ENCODE measurements around the gene TSKU. TPM values are rescaled to one million over a fixed set of nuclear protein-coding genes. Genes with fewer than 3 reads are reported as not detected.
"Not testable (repeated sequence)": the region's sequence is repeated elsewhere in the genome, so short reads cannot be mapped to it uniquely, and the experiment has no call there.

The TSKU gene
- polyA plus RNA-seq, 3 donors: not detected

GRCh38 chr11:76825726-76826396 is 42.7 kb downstream of the TSKU start:
- Mint-ChIP-seq H3K36me3 (no peaks in the 10 kb centered on the region), H3K4me1 (peaks cover 38% of the 10 kb centered on the region), H3K4me3 (no peak overlapping the region), H3K27ac (peak overlapping the region in 2 of 7 donors; percentile 28 to 51), H3K9me3 (peaks cover 0 to 9% (median 1%) of the 10 kb centered on the region in 7 donors), H3K27me3 (ENCODE audit: low read depth in 3 of 3) (peaks cover 0 to 3% (median 2%) of the 10 kb centered on the region in 3 donors)
- Histone ChIP-seq H3K27me3 (ENCODE audit: control insufficient read depth in 2 of 2, insufficient read depth in 2 of 2, low read length in 2 of 2) (no peaks in the 10 kb centered on the region), H2AFZ (ENCODE audit: insufficient read depth, low read depth, low read length, poor library complexity, severe bottlenecking) (peak overlapping the region; percentile 23), H3K9ac (ENCODE audit: insufficient read depth, low read length, poor library complexity, severe bottlenecking) (no peak overlapping the region), H3K4me3 (replicated peaks in 1 of 3; ENCODE audit: low read depth in 2 of 3, low read length in 3 of 3) (no peak overlapping the region), H3K36me3 (replicated peaks in 1 of 2; ENCODE audit: control insufficient read depth in 1 of 2, insufficient read depth in 2 of 2, low read length in 2 of 2) (no peaks in the 10 kb centered on the region), H3K79me2 (ENCODE audit: insufficient read depth, low read length) (no peaks in the 10 kb centered on the region), H3K9me3 (replicated peaks in 1 of 2; ENCODE audit: control insufficient read depth in 1 of 2, insufficient read depth in 1 of 2, low read length in 2 of 2) (no peaks in the 10 kb centered on the region), H3K4me1 (ENCODE audit: control insufficient read depth in 1 of 2, insufficient read depth in 2 of 2, low read length in 2 of 2) (peaks cover 33 to 34% of the 10 kb centered on the region in 2 donors), H3K27ac (ENCODE audit: low read depth in 1 of 2, low read length in 2 of 2) (peak overlapping the region in 1 of 2 donors; percentile 9), H3K4me2 (replicated peaks; ENCODE audit: extremely low read depth, low read length, poor library complexity, severe bottlenecking) (no peak overlapping the region), H4K20me1 (ENCODE audit: insufficient read depth, low read length) (no peaks in the 10 kb centered on the region)
- intact Hi-C loops (cut with micrococcal nuclease): no loop called here
- DNase-seq: peak in 1 of 3 donors; percentile 17
- TF ChIP-seq CTCF (IDR thresholded peaks at IDR 0.05): no peak
- WGBS (ENCODE audit: insufficient coverage): no CpG with 5 or more reads among the region's 1 CpG

- H3K27me3 Mint-ChIP-seq (ENCODE audit: low read depth in 3 of 3); H4K20me1 ChIP-seq (ENCODE audit: insufficient read depth, low read length); H3K9me3 ChIP-seq (replicated peaks in 1 of 2; ENCODE audit: control insufficient read depth in 1 of 2, insufficient read depth in 1 of 2, low read length in 2 of 2); H3K9me3 Mint-ChIP-seq; H3K36me3 ChIP-seq (replicated peaks in 1 of 2; ENCODE audit: control insufficient read depth in 1 of 2, insufficient read depth in 2 of 2, low read length in 2 of 2); intact Hi-C loops (cut with micrococcal nuclease); H3K27ac ChIP-seq (ENCODE audit: low read depth in 1 of 2, low read length in 2 of 2); H3K4me2 ChIP-seq (replicated peaks; ENCODE audit: extremely low read depth, low read length, poor library complexity, severe bottlenecking); H3K27ac Mint-ChIP-seq; H3K27me3 ChIP-seq (ENCODE audit: control insufficient read depth in 2 of 2, insufficient read depth in 2 of 2, low read length in 2 of 2); H3K9ac ChIP-seq (ENCODE audit: insufficient read depth, low read length, poor library complexity, severe bottlenecking); H3K4me3 Mint-ChIP-seq; H3K4me3 ChIP-seq (replicated peaks in 1 of 3; ENCODE audit: low read depth in 2 of 3, low read length in 3 of 3); H3K79me2 ChIP-seq (ENCODE audit: insufficient read depth, low read length); H2AFZ ChIP-seq (ENCODE audit: insufficient read depth, low read depth, low read length, poor library complexity, severe bottlenecking); DNase-seq; H3K36me3 Mint-ChIP-seq: not testable (repeated sequence)
- H3K4me1 ChIP-seq (ENCODE audit: control insufficient read depth in 1 of 2, insufficient read depth in 2 of 2, low read length in 2 of 2): peaks cover 39 to 40% of the 10 kb centered on the region in 2 donors
- peaks cover 42% of the 10 kb centered on the region for H3K4me1 Mint-ChIP-seq
- no CpG with 5 or more reads among the region's 3 CpGs for WGBS (ENCODE audit: insufficient coverage)
Measured at GRCh38 chr11:76826508-76826907, 43.4 kb downstream of the TSKU start.

- H3K27ac Mint-ChIP-seq; H3K36me3 ChIP-seq (replicated peaks in 1 of 2; ENCODE audit: control insufficient read depth in 1 of 2, insufficient read depth in 2 of 2, low read length in 2 of 2); DNase-seq; H3K36me3 Mint-ChIP-seq; H3K27me3 Mint-ChIP-seq (ENCODE audit: low read depth in 3 of 3); H3K4me3 ChIP-seq (replicated peaks in 1 of 3; ENCODE audit: low read depth in 2 of 3, low read length in 3 of 3); H3K9me3 Mint-ChIP-seq; H3K9me3 ChIP-seq (replicated peaks in 1 of 2; ENCODE audit: control insufficient read depth in 1 of 2, insufficient read depth in 1 of 2, low read length in 2 of 2); intact Hi-C loops (cut with micrococcal nuclease); H3K27me3 ChIP-seq (ENCODE audit: control insufficient read depth in 2 of 2, insufficient read depth in 2 of 2, low read length in 2 of 2); H3K79me2 ChIP-seq (ENCODE audit: insufficient read depth, low read length); H3K4me3 Mint-ChIP-seq; H2AFZ ChIP-seq (ENCODE audit: insufficient read depth, low read depth, low read length, poor library complexity, severe bottlenecking); H3K4me2 ChIP-seq (replicated peaks; ENCODE audit: extremely low read depth, low read length, poor library complexity, severe bottlenecking); H3K9ac ChIP-seq (ENCODE audit: insufficient read depth, low read length, poor library complexity, severe bottlenecking); H4K20me1 ChIP-seq (ENCODE audit: insufficient read depth, low read length); H3K27ac ChIP-seq (ENCODE audit: low read depth in 1 of 2, low read length in 2 of 2): not testable (repeated sequence)
- H3K4me1 Mint-ChIP-seq: peaks cover 45% of the 10 kb centered on the region
- H3K4me1 ChIP-seq (ENCODE audit: control insufficient read depth in 1 of 2, insufficient read depth in 2 of 2, low read length in 2 of 2): peaks cover 44 to 45% of the 10 kb centered on the region in 2 donors
Measured at GRCh38 chr11:76827005-76827404, 43.8 kb downstream of the TSKU start.

Data from CD14-positive monocyte (primary cell).